ENCODE data around the gene MRPL19. TPM values are rescaled to one million over a fixed set of nuclear protein-coding genes. Genes with fewer than 3 reads are reported as not detected.

Gene MRPL19
- total RNA-seq, 1 experiment from 2014 or later: 85.9 TPM

DNA sequence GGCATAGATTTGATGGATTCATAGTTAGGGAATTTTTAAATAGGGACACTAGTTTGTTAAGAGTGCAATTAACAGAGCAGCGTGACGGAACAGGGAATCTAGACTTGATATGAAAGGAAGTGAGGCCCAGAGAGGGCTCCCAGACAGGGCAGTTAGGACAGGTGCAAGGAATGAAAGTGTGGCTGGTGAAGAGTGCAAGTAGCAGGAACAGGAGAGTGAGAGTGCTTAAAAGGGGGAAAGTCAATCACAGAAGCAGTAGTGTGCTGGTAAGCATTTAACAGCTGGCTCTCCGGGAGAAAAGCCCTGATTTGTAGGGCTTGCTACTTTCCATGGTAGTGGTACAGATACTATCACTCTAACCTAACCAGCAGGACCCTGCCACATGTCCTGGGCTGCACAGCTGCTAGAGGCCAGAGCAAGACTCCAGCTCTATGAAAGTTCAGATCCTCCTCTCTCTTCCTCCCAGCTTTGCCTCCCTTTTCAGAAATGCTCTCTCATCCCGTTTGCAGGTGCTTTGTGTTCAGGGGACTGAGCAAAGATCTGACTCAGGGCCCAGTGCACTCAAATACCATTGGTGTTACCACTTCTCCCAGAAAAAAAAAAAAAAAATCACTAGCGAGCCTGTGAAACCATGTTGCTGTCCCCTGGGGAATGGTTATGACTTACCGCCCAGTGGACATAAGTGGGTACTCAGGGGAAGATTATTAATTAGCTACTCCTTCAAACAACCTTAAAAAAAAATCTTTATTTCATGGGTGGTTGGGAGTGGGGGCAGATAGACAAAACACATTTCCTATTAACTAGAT lies 82.2 kb downstream of the MRPL19 start:
- no peak for ATAC-seq
- intact Hi-C loops (cut with micrococcal nuclease): no loop called here
- Histone ChIP-seq H3K27ac (ENCODE audit: low read length) (no peak overlapping the region), H2AFZ (ENCODE audit: low read length) (no peak overlapping the region), H4K20me1 (ENCODE audit: low read length) (no peaks in the 10 kb centered on the region), H3K4me1 (ENCODE audit: insufficient read depth, low read length) (no peaks in the 10 kb centered on the region), H3K9me3 (ENCODE audit: low read length) (no peaks in the 10 kb centered on the region), H3F3A (ENCODE audit: low read length, unreplicated experiment) (no peaks in the 10 kb centered on the region), H3K9ac (ENCODE audit: low read length) (no peak overlapping the region), H3K4me3 (ENCODE audit: low read length) (no peak overlapping the region), H3K9me2 (replicated peaks; ENCODE audit: low read length) (no peaks in the 10 kb centered on the region), H3K36me3 (ENCODE audit: low read depth, low read length) (no peaks in the 10 kb centered on the region), H3K27me3 (ENCODE audit: low read length) (peaks cover 23% of the 10 kb centered on the region), H3K79me2 (ENCODE audit: low read length) (no peaks in the 10 kb centered on the region), H3K4me2 (ENCODE audit: low read length) (no peak overlapping the region)
- CTCF ChIA-PET: no interaction called here
- no peak for DNase-seq
- TF ChIP-seq EZH2 (IDR thresholded peaks at IDR 0.05; ENCODE audit: low read length, unreplicated experiment): no peak
- TF ChIP-seq EZH2phosphoT487 (IDR thresholded peaks at IDR 0.05; ENCODE audit: borderline replicate concordance, low read length): no peak
- no peak for TF ChIP-seq CTCF (conservative IDR thresholded peaks at IDR 0.05; ENCODE audit: low read depth, low read length)
- no TSS peak for BruUV-seq (replicated peaks)
- POLR2A ChIA-PET (ENCODE audit: unreplicated experiment): no interaction called here

DNA sequence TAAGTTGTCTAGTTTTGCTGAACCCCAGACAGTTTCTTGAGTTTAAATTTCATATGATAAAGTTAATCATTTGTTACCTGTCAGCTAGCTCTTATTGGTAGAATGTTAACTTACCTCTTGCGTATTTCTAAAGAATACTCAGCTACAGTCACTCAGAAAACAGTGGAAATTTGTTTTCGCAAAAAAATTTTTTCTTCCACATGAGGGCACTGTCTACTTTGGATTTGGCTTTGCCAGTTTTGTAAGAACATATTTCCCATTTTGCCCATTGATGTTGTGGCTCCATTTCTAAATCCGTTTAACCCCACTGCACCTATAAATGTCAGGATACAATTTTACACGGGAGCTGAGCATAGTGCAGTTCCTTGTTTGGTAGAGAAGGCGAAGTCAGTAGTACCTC lies 83.3 kb downstream of the MRPL19 start:
- Histone ChIP-seq H4K20me1 (ENCODE audit: low read length) (no peaks in the 10 kb centered on the region), H3K27ac (ENCODE audit: low read length) (no peak overlapping the region), H3K4me3 (ENCODE audit: low read length) (no peak overlapping the region), H3K9me3 (ENCODE audit: low read length) (no peaks in the 10 kb centered on the region), H3K9ac (ENCODE audit: low read length) (no peak overlapping the region), H3K4me2 (ENCODE audit: low read length) (no peak overlapping the region), H3F3A (ENCODE audit: low read length, unreplicated experiment) (no peaks in the 10 kb centered on the region), H3K9me2 (replicated peaks; ENCODE audit: low read length) (no peaks in the 10 kb centered on the region), H3K27me3 (ENCODE audit: low read length) (peaks cover 23% of the 10 kb centered on the region), H3K36me3 (ENCODE audit: low read depth, low read length) (no peaks in the 10 kb centered on the region), H2AFZ (ENCODE audit: low read length) (no peak overlapping the region), H3K4me1 (ENCODE audit: insufficient read depth, low read length) (no peaks in the 10 kb centered on the region), H3K79me2 (ENCODE audit: low read length) (no peaks in the 10 kb centered on the region)
- intact Hi-C loops (cut with micrococcal nuclease): loop anchor here (2.0 kb wide), 1 partner anchor 871 kb away; no protein-coding TSS in a partner anchor
- ChIA-PET POLR2A (ENCODE audit: unreplicated experiment) (no interaction called here), CTCF (interaction anchor here (0.7 kb wide), 3 partner anchors 116 to 824 kb away, joined by 3 read pairs; no protein-coding TSS in a partner anchor)
- no TSS peak for BruUV-seq (replicated peaks)
- DNase-seq (peak; percentile 66), ATAC-seq (no peak)
- TF ChIP-seq CTCF (conservative IDR thresholded peaks at IDR 0.05; ENCODE audit: low read depth, low read length) (peak; percentile 73), EZH2 (IDR thresholded peaks at IDR 0.05; ENCODE audit: low read length, unreplicated experiment) (no peak)

GRCh38 chr2:75736276-75736675 lies 89.7 kb downstream of the MRPL19 start:
- TF ChIP-seq CTCF (conservative IDR thresholded peaks at IDR 0.05; ENCODE audit: low read depth, low read length): no peak
- TF ChIP-seq EZH2phosphoT487 (IDR thresholded peaks at IDR 0.05; ENCODE audit: borderline replicate concordance, low read length): no peak
- TF ChIP-seq EZH2 (IDR thresholded peaks at IDR 0.05; ENCODE audit: low read length, unreplicated experiment): no peak
- peaks cover 35% of the 10 kb centered on the region for H3K27me3 ChIP-seq (ENCODE audit: low read length)
- H3K27ac ChIP-seq (ENCODE audit: low read length): no peak overlapping the region
- no TSS peak for BruUV-seq (replicated peaks)
- H3K9me3 ChIP-seq (ENCODE audit: low read length): no peaks in the 10 kb centered on the region
- no peaks in the 10 kb centered on the region for H4K20me1 ChIP-seq (ENCODE audit: low read length)
- H2AFZ ChIP-seq (ENCODE audit: low read length): no peak overlapping the region
- H3K9me2 ChIP-seq (replicated peaks; ENCODE audit: low read length): no peaks in the 10 kb centered on the region
- H3F3A ChIP-seq (ENCODE audit: low read length, unreplicated experiment): no peaks in the 10 kb centered on the region
- H3K79me2 ChIP-seq (ENCODE audit: low read length): no peaks in the 10 kb centered on the region
- DNase-seq: no peak
- H3K4me1 ChIP-seq (ENCODE audit: insufficient read depth, low read length): no peaks in the 10 kb centered on the region
- intact Hi-C loops (cut with micrococcal nuclease): no loop called here
- no peaks in the 10 kb centered on the region for H3K36me3 ChIP-seq (ENCODE audit: low read depth, low read length)
- ChIA-PET CTCF (no interaction called here), POLR2A (ENCODE audit: unreplicated experiment) (no interaction called here)
- no peak overlapping the region for H3K4me3 ChIP-seq (ENCODE audit: low read length)
- no peak for ATAC-seq
- no peak overlapping the region for H3K9ac ChIP-seq (ENCODE audit: low read length)
- H3K4me2 ChIP-seq (ENCODE audit: low read length): no peak overlapping the region
